ENCODE data around the gene PF4V1.

PF4V1 gene, protein sequence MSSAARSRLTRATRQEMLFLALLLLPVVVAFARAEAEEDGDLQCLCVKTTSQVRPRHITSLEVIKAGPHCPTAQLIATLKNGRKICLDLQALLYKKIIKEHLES

GRCh38 chr4:73853246-73853704, at the start of gene PF4V1:
Gene PF4V1 (plus strand): TSS chr4:73853296. CDS start chr4:73853363, 67 bp downstream.
- DNase-seq (ENCODE audit: low spot score) = peak; percentile 51

- no peak for DNase-seq (ENCODE audit: low spot score)
Measured at GRCh38 chr4:73810191-73810590, 42.9 kb upstream of the PF4V1 start.

DNA sequence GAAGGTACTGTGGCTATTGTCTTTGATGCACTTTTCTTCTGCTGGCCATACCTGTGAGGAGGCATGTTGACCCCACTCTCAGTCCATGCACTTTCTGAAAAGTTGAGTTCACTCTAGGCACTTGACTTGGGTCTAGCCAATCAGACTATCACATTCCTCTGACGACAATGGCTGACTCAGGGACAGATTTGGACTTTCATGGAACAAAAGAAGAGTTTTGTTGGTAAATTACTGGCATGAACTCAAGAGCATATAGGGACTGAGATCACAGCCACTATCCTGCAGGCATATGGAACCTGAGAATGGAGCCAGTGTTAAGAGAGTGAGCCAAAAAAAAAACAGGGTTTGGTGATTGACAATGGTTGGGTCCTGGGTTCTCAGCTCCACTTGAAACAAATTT, 41.3 kb upstream of the PF4V1 start:
- DNase-seq (ENCODE audit: low spot score) = no peak

GRCh38 chr4:73814679-73815078, 38.4 kb upstream of the PF4V1 start:
- peak; percentile 80 for DNase-seq (ENCODE audit: low spot score)

DNA sequence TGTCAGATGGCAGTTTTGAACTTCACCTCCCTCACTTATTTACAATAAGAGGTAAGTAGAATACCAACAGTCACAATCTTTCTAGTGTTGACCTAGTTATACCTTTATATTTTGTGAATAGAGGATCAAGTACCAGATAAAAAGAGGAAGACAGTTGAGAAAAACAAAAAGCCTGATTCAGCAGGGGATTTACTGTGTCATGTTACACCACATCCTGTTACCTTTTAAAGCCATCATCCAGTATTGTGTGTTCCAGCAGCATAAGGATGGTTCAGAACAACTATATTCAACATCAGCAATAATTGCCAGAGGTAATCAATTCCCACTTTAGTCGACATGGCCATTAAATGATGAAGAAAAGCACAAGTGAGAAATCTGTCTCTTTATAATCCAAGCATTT, 38.0 kb upstream of the PF4V1 start:
- peak; percentile 76 for DNase-seq (ENCODE audit: low spot score)

GRCh38 chr4:73816814-73817213, 36.3 kb upstream of the PF4V1 start:
- peak; percentile 99 for DNase-seq (ENCODE audit: low spot score)

GRCh38 chr4:73817341-73817740, 35.8 kb upstream of the PF4V1 start:
- DNase-seq (ENCODE audit: low spot score) = no peak

DNA sequence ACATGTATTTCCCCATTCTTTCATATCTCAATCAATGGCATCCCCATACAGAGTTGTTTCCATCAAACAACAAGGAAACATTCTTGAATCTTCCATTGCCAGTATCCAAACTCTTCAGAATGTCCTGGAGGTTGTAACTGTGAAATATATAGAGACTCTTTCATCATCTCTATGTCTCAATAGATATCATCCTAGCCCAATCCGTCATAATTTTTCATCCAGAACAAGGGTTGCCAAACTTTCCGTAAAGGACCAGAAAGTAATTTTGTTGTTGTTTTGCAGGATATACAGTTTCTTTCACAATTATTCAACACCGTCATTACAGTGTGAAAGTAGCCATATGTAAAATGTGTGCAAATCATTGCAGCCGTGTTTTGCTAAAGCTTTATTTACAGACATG, 31.8 kb upstream of the PF4V1 start:
- DNase-seq (ENCODE audit: low spot score) = no peak

DNA sequence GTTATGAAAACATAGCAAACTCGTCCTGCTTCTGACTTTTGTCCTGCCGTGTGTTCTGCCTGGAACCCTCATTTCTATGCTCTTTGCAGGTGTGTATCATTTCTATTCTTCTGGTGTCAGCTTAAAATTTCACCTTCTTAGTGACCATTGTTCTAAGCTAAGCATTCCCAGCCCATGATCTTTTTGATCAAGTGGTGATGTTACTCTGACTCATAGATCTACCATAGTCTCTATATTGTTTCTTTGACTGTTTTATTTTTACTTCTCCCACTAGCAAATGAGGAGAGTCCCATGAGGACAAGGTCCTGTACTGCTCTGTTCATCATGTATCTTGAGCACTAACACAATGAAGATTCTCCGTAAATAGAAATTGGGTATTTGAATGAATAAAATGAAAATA, 30.7 kb upstream of the PF4V1 start:
- DNase-seq (ENCODE audit: low spot score) = peak; percentile 67

- no peak for DNase-seq (ENCODE audit: low spot score)
Measured at GRCh38 chr4:73822812-73823504, 30.1 kb upstream of the PF4V1 start.

DNA sequence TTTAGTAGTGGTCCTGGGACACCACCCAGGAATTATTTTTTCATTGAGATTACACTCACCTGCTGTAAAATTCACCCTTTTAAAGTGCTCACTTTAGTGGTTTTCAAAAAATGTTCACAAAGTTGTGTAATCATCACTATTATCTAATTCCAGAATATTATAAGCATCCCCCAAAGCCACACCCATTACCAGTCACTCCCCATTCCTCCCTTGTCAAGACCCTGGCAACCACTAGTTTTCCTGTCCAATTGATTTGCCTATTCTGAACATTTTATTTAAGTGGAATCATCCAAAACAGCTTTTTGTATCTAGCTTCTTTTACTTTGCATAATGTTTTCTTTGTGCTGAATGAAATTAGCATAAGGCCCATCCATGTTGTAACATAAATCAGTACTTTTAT, 29.3 kb upstream of the PF4V1 start:
- no peak for DNase-seq (ENCODE audit: low spot score)

- DNase-seq (ENCODE audit: low spot score) = no peak
Measured at GRCh38 chr4:73828956-73829355, 24.1 kb upstream of the PF4V1 start.

GRCh38 chr4:73831569-73831968, 21.5 kb upstream of the PF4V1 start:
- no peak for DNase-seq (ENCODE audit: low spot score)

DNA sequence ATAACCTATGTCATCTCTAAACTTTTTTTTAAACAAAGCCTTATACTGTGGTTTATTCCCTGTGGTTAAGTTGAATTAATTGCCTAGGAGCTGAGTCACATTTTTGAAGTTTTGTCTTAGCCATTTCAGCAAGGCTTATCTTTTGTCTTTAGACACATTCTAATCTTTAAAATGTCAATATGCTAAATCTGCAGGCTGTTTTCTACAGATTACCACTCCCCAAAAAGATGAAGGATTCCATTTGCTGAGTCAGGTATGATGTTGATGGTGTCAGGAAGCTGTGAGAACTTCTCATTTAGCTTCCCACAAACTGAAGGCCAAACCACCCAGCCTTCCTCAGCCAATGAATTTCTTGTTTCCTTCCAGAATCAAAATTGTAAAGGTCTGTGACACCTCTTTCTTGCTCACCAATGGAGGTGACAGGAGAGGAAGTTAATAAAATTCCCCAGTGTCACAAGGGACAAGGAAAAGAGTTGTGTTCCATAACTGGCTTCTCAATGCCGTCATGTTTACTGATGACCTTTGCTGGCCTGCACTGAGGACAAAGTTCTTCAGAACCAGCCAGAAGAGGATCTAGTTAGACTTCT, 20.4 kb upstream of the PF4V1 start:
- peak; percentile 51 for DNase-seq (ENCODE audit: low spot score)

GRCh38 chr4:73836373-73837279, 16.5 kb upstream of the PF4V1 start, which contains the start of gene CXCL6:
Gene CXCL6 (plus strand): TSS chr4:73836678. CDS start chr4:73836751, 73 bp downstream.
- DNase-seq (ENCODE audit: low spot score) = peak; percentile 51

DNA sequence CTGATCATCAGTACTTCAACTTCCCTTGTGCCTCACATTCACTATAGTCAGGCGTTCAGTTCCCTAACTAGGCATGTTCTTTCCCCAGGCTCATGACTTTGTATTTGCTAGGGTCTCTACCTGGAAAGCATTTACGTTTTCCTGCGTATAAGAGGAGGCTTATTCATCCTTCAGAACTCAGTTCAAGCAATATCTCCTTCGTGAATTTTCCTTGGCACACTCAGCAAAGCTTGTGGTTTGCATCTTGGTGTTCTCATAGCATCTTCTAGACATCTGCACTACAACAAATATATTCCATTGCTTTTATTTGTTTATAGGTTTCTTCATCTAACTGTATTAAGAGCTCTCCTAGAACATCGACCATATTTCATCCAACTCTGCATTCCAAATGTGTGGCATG, 14.0 kb upstream of the PF4V1 start:
- DNase-seq (ENCODE audit: low spot score) = no peak

DNA sequence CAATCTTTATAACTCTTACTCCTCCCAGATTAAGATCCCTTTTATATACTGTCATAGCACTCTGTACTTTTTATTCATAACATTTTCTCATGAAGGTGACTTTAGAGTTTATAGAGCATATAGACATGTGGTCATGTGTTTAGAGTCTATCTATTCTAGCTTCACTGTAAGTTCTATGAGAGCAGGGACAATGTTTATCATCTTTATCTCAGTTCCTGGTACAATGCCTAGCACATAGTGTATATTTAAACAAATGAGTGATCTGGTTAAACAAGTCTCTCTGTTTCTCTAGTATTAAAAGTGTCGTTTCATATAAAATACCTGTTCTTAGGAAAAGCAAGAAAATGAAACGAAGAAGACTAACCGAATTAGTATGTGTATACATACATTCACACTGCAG, 13.4 kb upstream of the PF4V1 start:
- DNase-seq (ENCODE audit: low spot score) = no peak

- no peak for DNase-seq (ENCODE audit: low spot score)
Measured at GRCh38 chr4:73841243-73841925, 11.7 kb upstream of the PF4V1 start.

- DNase-seq (ENCODE audit: low spot score) = no peak
Measured at GRCh38 chr4:73842696-73843095, 10.4 kb upstream of the PF4V1 start.

DNA sequence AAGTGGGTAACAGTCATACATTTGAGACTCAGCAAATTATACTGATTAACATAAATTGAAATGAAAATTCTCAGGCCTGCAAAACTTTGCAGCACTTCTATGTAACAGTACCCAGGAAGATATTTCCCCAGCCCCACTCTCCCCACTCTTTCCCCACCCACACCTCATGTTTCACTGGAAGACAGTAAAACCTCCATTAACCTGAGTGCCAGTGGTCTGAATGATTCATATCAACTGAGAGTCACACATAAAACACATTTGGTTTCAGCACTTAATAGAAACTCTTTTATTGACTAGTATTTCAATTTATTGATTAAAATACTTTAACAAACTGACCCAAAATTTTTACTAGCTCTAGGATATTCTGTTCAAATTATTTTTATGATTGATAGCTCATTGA, 9.7 kb upstream of the PF4V1 start:
- peak; percentile 37 for DNase-seq (ENCODE audit: low spot score)

DNA sequence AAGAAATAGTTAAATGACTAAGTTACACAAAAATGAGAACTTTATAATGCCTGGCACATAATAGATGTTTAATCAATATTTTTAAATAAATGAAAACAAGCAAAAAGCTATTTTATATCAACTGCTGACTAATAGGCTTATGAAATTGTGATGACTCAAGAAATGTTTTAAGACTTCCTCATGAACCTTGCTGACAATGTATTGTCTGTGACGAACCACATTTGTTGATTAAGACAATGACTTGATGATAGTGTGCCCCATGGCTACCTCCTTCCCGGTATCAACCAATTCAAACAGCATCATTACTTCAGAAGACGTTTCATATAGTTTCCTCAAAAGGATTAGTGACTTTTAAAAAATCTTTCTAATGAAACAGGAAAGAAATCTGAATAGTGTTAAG, 8.8 kb upstream of the PF4V1 start:
- DNase-seq (ENCODE audit: low spot score) = peak; percentile 53

GRCh38 chr4:73844806-73845205, 8.3 kb upstream of the PF4V1 start:
- no peak for DNase-seq (ENCODE audit: low spot score)

Data from kidney tubule cell (primary cell).